ENCODE measurements around the gene CUX1.
"Not testable (repeated sequence)": the region's sequence is repeated elsewhere in the genome, so short reads cannot be mapped to it uniquely, and the experiment has no call there.

Gene CUX1

GRCh38 chr7:101795461-101795860 lies 22.0 kb upstream of the CUX1 start:
- no peak for DNase-seq

GRCh38 chr7:101798173-101798572 lies 19.3 kb upstream of the CUX1 start:
- DNase-seq = not testable (repeated sequence)

- DNase-seq = no peak
These were observed 14.0 kb upstream of the CUX1 start for GRCh38 chr7:101803203-101804087.

- DNase-seq = no peak
These were observed 13.1 kb upstream of the CUX1 start for GRCh38 chr7:101804088-101804963.

GRCh38 chr7:101804967-101805366 lies 12.5 kb upstream of the CUX1 start:
- no peak for DNase-seq

- no peak for DNase-seq
These were observed 4.8 kb upstream of the CUX1 start for GRCh38 chr7:101812595-101812994.

- no peak for DNase-seq
These were observed 3.9 kb upstream of the CUX1 start for GRCh38 chr7:101813402-101814019.

- DNase-seq = peak; percentile 68
These were observed 3.1 kb upstream of the CUX1 start for GRCh38 chr7:101814081-101814990.

- peak; percentile 39 for DNase-seq
These were observed 2.2 kb upstream of the CUX1 start for GRCh38 chr7:101814991-101815825.

GRCh38 chr7:101815826-101816594 lies 1.4 kb upstream of the CUX1 start:
- peak; percentile 84 for DNase-seq

GRCh38 chr7:101816595-101817470 lies 593 bp upstream of the CUX1 start:
- DNase-seq = peak; percentile 40

- no peak for DNase-seq
These were observed 1.1 kb downstream of the CUX1 start for GRCh38 chr7:101818287-101819071.

GRCh38 chr7:101819183-101819582 lies 1.8 kb downstream of the CUX1 start:
- DNase-seq = no peak

GRCh38 chr7:101819913-101820522 lies 2.6 kb downstream of the CUX1 start:
- DNase-seq = no peak

- no peak for DNase-seq
These were observed 3.3 kb downstream of the CUX1 start for GRCh38 chr7:101820703-101821102.

GRCh38 chr7:101822632-101823031 lies 5.2 kb downstream of the CUX1 start:
- not testable (repeated sequence) for DNase-seq

GRCh38 chr7:101823096-101823495 lies 5.7 kb downstream of the CUX1 start:
- DNase-seq = no peak

GRCh38 chr7:101823596-101823995 lies 6.2 kb downstream of the CUX1 start:
- no peak for DNase-seq

Measured in femur (tissue), 1 donor.